Measurements from ENCODE around the gene ART5. TPM values are rescaled to one million over a fixed set of nuclear protein-coding genes. Genes with fewer than 3 reads are reported as not detected.

Gene ART5
- total RNA-seq, 2 donors from 2014 or later: 6.4 to 7.8 TPM

DNA sequence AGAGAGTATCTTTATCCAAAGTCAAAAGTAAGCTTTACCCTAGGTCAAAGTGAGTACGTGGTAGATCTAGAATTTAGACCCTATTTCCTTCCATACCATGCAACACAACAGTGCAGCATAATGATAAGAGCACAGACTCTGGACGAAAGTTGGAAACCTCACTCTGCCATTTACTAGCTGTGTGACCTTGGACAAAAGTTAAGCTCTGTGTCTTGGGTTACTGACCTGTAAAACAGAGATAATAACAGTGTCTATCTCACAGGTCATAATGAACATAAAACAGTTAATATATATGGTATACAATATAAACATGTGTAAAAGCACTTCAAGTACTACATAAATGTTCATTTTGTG lies 43.0 kb upstream of the ART5 start:
- no peak for DNase-seq
- Mint-ChIP-seq H3K27me3 (ENCODE audit: insufficient read depth) (no peaks in the 10 kb centered on the region), H3K27ac (no peak overlapping the region), H3K4me3 (no peak overlapping the region), H3K9me3 (no peaks in the 10 kb centered on the region), H3K4me1 (no peaks in the 10 kb centered on the region), H3K36me3 (ENCODE audit: low read depth) (peaks cover 76% of the 10 kb centered on the region)
- no peaks in the 10 kb centered on the region for H3K27me3 ChIP-seq (ENCODE audit: control insufficient read depth, insufficient read depth, low read length, poor library complexity, severe bottlenecking)
- H3K4me1 ChIP-seq (ENCODE audit: control insufficient read depth, insufficient read depth, low read length): no peaks in the 10 kb centered on the region
- TF ChIP-seq, protein P1, sequence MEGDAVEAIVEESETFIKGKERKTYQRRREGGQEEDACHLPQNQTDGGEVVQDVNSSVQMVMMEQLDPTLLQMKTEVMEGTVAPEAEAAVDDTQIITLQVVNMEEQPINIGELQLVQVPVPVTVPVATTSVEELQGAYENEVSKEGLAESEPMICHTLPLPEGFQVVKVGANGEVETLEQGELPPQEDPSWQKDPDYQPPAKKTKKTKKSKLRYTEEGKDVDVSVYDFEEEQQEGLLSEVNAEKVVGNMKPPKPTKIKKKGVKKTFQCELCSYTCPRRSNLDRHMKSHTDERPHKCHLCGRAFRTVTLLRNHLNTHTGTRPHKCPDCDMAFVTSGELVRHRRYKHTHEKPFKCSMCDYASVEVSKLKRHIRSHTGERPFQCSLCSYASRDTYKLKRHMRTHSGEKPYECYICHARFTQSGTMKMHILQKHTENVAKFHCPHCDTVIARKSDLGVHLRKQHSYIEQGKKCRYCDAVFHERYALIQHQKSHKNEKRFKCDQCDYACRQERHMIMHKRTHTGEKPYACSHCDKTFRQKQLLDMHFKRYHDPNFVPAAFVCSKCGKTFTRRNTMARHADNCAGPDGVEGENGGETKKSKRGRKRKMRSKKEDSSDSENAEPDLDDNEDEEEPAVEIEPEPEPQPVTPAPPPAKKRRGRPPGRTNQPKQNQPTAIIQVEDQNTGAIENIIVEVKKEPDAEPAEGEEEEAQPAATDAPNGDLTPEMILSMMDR (conservative IDR thresholded peaks at IDR 0.05): no peak
- H3K36me3 ChIP-seq (ENCODE audit: control insufficient read depth, insufficient read depth, low read length): peaks cover 78% of the 10 kb centered on the region
- no peak overlapping the region for H3K4me3 ChIP-seq (ENCODE audit: low read length)
- no peak overlapping the region for H3K27ac ChIP-seq (ENCODE audit: low read depth, low read length)
- no peak overlapping the region for H3K9ac ChIP-seq (ENCODE audit: extremely low read depth, low read length, poor library complexity, severe bottlenecking)
- H3K9me3 ChIP-seq (ENCODE audit: control insufficient read depth, low read length): no peaks in the 10 kb centered on the region
- 96% methylated on average over 2 of the region's 2 CpGs; no CpG with 5 or more reads in 1 of the 2 experiments for WGBS, 2 experiments (ENCODE audit: insufficient coverage in 1 of 2, insufficient read length in 1 of 2)

DNA sequence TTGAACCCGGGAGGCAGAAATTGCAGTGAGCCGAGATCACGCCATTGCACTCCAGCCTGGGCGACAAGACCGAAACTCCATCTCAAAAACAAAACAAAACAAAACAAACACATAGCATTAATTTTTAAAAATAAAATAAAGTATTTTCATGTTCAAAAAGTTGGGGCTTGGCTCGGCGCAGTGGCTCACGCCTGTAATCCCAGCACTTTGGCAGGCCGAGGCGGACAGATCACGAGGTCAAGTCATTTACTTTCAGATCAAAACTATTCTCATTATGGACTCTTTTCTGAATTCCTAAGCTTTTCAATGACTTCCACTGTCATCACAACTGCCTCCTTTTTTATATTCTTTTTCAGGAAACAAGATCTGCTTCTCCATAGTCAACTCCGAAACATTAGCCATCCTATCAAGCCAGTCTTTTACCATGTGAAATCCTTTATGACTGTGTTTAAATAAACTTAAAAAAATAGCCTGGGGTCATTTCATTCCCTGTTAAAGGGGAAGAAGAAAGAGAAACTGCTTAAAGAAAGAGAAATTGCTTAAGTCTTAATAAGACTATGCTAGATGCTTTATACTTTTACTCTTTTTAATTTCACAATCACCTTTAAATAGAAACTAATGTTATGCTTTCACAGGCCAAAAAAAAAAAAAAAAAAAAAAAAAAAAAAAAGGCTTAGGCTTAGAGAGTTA lies 42.5 kb upstream of the ART5 start:
- Histone ChIP-seq H3K4me3 (ENCODE audit: low read length) (no peak overlapping the region), H3K27me3 (ENCODE audit: control insufficient read depth, insufficient read depth, low read length, poor library complexity, severe bottlenecking) (no peaks in the 10 kb centered on the region), H3K36me3 (ENCODE audit: control insufficient read depth, insufficient read depth, low read length) (peaks cover 79% of the 10 kb centered on the region), H3K9ac (ENCODE audit: extremely low read depth, low read length, poor library complexity, severe bottlenecking) (no peak overlapping the region), H3K27ac (ENCODE audit: low read depth, low read length) (no peak overlapping the region), H3K4me1 (ENCODE audit: control insufficient read depth, insufficient read depth, low read length) (no peaks in the 10 kb centered on the region), H3K9me3 (ENCODE audit: control insufficient read depth, low read length) (no peaks in the 10 kb centered on the region)
- DNase-seq: no peak
- no peaks in the 10 kb centered on the region for H3K27me3 Mint-ChIP-seq (ENCODE audit: insufficient read depth)
- H3K36me3 Mint-ChIP-seq (ENCODE audit: low read depth): peaks cover 75% of the 10 kb centered on the region
- 99% methylated on average over 6 to 7 of the region's 12 CpGs for WGBS, 2 experiments (ENCODE audit: insufficient coverage in 1 of 2, insufficient read length in 1 of 2)
- H3K4me3 Mint-ChIP-seq: no peak overlapping the region
- no peaks in the 10 kb centered on the region for H3K9me3 Mint-ChIP-seq
- TF ChIP-seq, protein P1 (conservative IDR thresholded peaks at IDR 0.05): no peak
- H3K27ac Mint-ChIP-seq: peak overlapping the region; percentile 21
- H3K4me1 Mint-ChIP-seq: no peaks in the 10 kb centered on the region

DNA sequence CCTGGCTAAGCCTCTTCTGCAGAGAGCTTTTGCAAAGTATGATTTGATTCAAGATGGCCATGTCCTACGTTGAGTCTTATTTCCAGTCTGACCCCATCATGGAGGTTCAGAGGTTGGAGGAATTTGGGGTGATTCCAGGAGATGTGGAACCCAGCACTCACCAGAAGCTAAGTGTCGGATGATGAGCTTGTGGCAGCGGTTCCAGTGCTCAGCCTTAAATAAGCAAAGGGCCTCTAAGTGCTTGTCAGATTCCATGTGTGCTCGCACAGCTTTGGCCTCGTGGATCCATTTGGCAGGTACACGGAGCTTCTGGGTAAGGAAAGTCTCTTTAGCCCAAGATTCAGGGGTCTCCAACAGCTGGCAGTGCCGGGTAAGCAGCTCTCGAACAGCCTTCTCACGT lies 41.2 kb upstream of the ART5 start:
- Histone ChIP-seq H3K4me3 (ENCODE audit: low read length) (no peak overlapping the region), H3K27ac (ENCODE audit: low read depth, low read length) (no peak overlapping the region), H3K9me3 (ENCODE audit: control insufficient read depth, low read length) (no peaks in the 10 kb centered on the region), H3K27me3 (ENCODE audit: control insufficient read depth, insufficient read depth, low read length, poor library complexity, severe bottlenecking) (no peaks in the 10 kb centered on the region), H3K9ac (ENCODE audit: extremely low read depth, low read length, poor library complexity, severe bottlenecking) (no peak overlapping the region), H3K36me3 (ENCODE audit: control insufficient read depth, insufficient read depth, low read length) (peaks cover 91% of the 10 kb centered on the region), H3K4me1 (ENCODE audit: control insufficient read depth, insufficient read depth, low read length) (no peaks in the 10 kb centered on the region)
- Mint-ChIP-seq H3K9me3 (no peaks in the 10 kb centered on the region), H3K4me3 (no peak overlapping the region), H3K4me1 (no peaks in the 10 kb centered on the region), H3K27ac (no peak overlapping the region), H3K36me3 (ENCODE audit: low read depth) (peaks cover 81% of the 10 kb centered on the region), H3K27me3 (ENCODE audit: insufficient read depth) (no peaks in the 10 kb centered on the region)
- WGBS, 2 experiments (ENCODE audit: insufficient coverage in 1 of 2, insufficient read length in 1 of 2): 94 to 100% methylated on average over 6 to 9 of the region's 9 CpGs
- DNase-seq: no peak
- TF ChIP-seq, protein P1 (conservative IDR thresholded peaks at IDR 0.05): no peak
